ENCODE measurements around the gene ZFP36.

ZFP36 gene

GRCh38 chr19:39384839-39385568, 21.6 kb upstream of the ZFP36 start:
- no peak for DNase-seq (ENCODE audit: low read depth)

GRCh38 chr19:39385629-39386411, 20.8 kb upstream of the ZFP36 start:
- DNase-seq (ENCODE audit: low read depth) = no peak

- no peak for DNase-seq (ENCODE audit: low read depth)
Observed at GRCh38 chr19:39386557-39386956, 20.1 kb upstream of the ZFP36 start.

- DNase-seq (ENCODE audit: low read depth) = no peak
Observed at GRCh38 chr19:39388657-39389056, 18.0 kb upstream of the ZFP36 start.

GRCh38 chr19:39389631-39390414, 16.8 kb upstream of the ZFP36 start:
- no peak for DNase-seq (ENCODE audit: low read depth)

GRCh38 chr19:39390451-39390750, 16.2 kb upstream of the ZFP36 start:
- DNase-seq (ENCODE audit: low read depth) = peak; percentile 81

GRCh38 chr19:39390751-39391437, 15.8 kb upstream of the ZFP36 start, which contains the start of the genes MED29 and PAF1:
MED29 (plus strand) TSS chr19:39391378; CDS start chr19:39391423, 45 bp downstream.
PAF1 (minus strand) TSS chr19:39391106; CDS start chr19:39390864, 242 bp downstream.
- DNase-seq (ENCODE audit: low read depth) = peak; percentile 94

- DNase-seq (ENCODE audit: low read depth) = peak; percentile 91
Observed at GRCh38 chr19:39397360-39398296, 9.0 kb upstream of the ZFP36 start.

- DNase-seq (ENCODE audit: low read depth) = no peak
Observed at GRCh38 chr19:39398297-39398864, 8.3 kb upstream of the ZFP36 start.

- DNase-seq (ENCODE audit: low read depth) = no peak
Observed at GRCh38 chr19:39399668-39400050, 7.0 kb upstream of the ZFP36 start.

GRCh38 chr19:39400061-39400460, 6.6 kb upstream of the ZFP36 start:
- DNase-seq (ENCODE audit: low read depth) = no peak

- DNase-seq (ENCODE audit: low read depth) = no peak
Observed at GRCh38 chr19:39401070-39401548, 5.5 kb upstream of the ZFP36 start.

- peak; percentile 67 for DNase-seq (ENCODE audit: low read depth)
Observed at GRCh38 chr19:39401549-39402345, 4.9 kb upstream of the ZFP36 start.

GRCh38 chr19:39402346-39403300, 4.0 kb upstream of the ZFP36 start:
- DNase-seq (ENCODE audit: low read depth) = peak; percentile 82

GRCh38 chr19:39403331-39404312, 3.0 kb upstream of the ZFP36 start:
- DNase-seq (ENCODE audit: low read depth) = peak; percentile 94

- no peak for DNase-seq (ENCODE audit: low read depth)
Observed at GRCh38 chr19:39405261-39405957, 1.2 kb upstream of the ZFP36 start.
